Erythroblast (primary cell): Measurements from ENCODE around the gene C1orf198.

Source experiments
- DNase-seq, 2 experiments: peaks; one replicate each; lab custom pipeline; 2025; lab: John Stamatoyannopoulos, UW
- GATA1 ChIP-seq: IDR thresholded peaks from 2 replicates; pipeline ENCODE4 v1.6.1; 2011; ENCODE audit warnings: low read depth, mild to moderate bottlenecking, control low read depth, low read length, moderate library complexity
- POLR2A ChIP-seq: IDR thresholded peaks from 2 replicates; pipeline ENCODE4 v1.6.1; 2011; ENCODE audit warnings: mild to moderate bottlenecking, low read length

Gene C1orf198

GRCh38 chr1:230877146-230877923 is 9.0 kb upstream of the C1orf198 start:
- TF ChIP-seq GATA1 (no peak), POLR2A (no peak)
- DNase-seq, result no peak

- no peak for TF ChIP-seq POLR2A
- no peak for TF ChIP-seq GATA1
- DNase-seq, result no peak
These were observed 8.3 kb upstream of the C1orf198 start for GRCh38 chr1:230876660-230877059.

- DNase-seq, result no peak
- TF ChIP-seq GATA1, result no peak
- TF ChIP-seq POLR2A, result no peak
These were observed 7.0 kb upstream of the C1orf198 start for GRCh38 chr1:230875370-230875769.

- DNase-seq, result no peak
- no peak for TF ChIP-seq GATA1
- TF ChIP-seq POLR2A, result no peak
These were observed 2.6 kb upstream of the C1orf198 start for GRCh38 chr1:230870916-230871315.

GRCh38 chr1:230869500-230869899 is 1.2 kb upstream of the C1orf198 start:
- TF ChIP-seq GATA1, result no peak
- TF ChIP-seq POLR2A, result no peak
- peak in 1 of 2 experiments; percentile 36 for DNase-seq

- DNase-seq, result peak in 1 of 2 experiments; percentile 75
- TF ChIP-seq GATA1, result no peak
- no peak for TF ChIP-seq POLR2A
These were observed 540 bp upstream of the C1orf198 start for GRCh38 chr1:230868736-230869385.

GRCh38 chr1:230867101-230867902 is 1.0 kb downstream of the C1orf198 start:
- peak; percentile 39 to 56 for DNase-seq
- TF ChIP-seq POLR2A (no peak), GATA1 (no peak)

GRCh38 chr1:230866171-230867070 is 1.9 kb downstream of the C1orf198 start:
- TF ChIP-seq POLR2A (no peak), GATA1 (no peak)
- peak; percentile 47 to 68 for DNase-seq

GRCh38 chr1:230865062-230865817 is 3.1 kb downstream of the C1orf198 start:
- no peak for TF ChIP-seq POLR2A
- no peak for TF ChIP-seq GATA1
- peak in 1 of 2 experiments; percentile 15 for DNase-seq

- no peak for TF ChIP-seq POLR2A
- TF ChIP-seq GATA1, result no peak
- DNase-seq, result peak in 1 of 2 experiments; percentile 28
These were observed 3.9 kb downstream of the C1orf198 start for GRCh38 chr1:230864441-230864840.

GRCh38 chr1:230863449-230863848 is 4.9 kb downstream of the C1orf198 start:
- no peak for DNase-seq
- TF ChIP-seq POLR2A (no peak), GATA1 (no peak)

- no peak for TF ChIP-seq GATA1
- no peak for TF ChIP-seq POLR2A
- no peak for DNase-seq
These were observed 6.2 kb downstream of the C1orf198 start for GRCh38 chr1:230861970-230862595.
